Immature natural killer cell (primary cell): Measurements from ENCODE around the gene PERM1. TPM values are rescaled to one million over a fixed set of nuclear protein-coding genes. Genes with fewer than 3 reads are reported as not detected.

Experiments used
- DNase-seq, 3 donors: peaks; one replicate each; pipeline ENCODE4 v3.0.0; 2022; ENCODE audit warnings: mixed read lengths in 1 of 3
- H3K27ac Mint-ChIP-seq, 6 donors: one replicate each; pipeline ENCODE4 v1.8.0; 2020; ENCODE audit warnings: mixed read lengths in 6 of 6, mild to moderate bottlenecking in 5 of 6, inconsistent platforms in 4 of 6, moderate library complexity in 3 of 6
- H3K27me3 Mint-ChIP-seq, 3 donors: one replicate each; pipeline ENCODE4 v1.8.0; 2020 to 2021; ENCODE audit warnings: low read depth in 3 of 3, mild to moderate bottlenecking in 3 of 3, mixed read lengths in 3 of 3, moderate library complexity in 3 of 3, inconsistent platforms in 1 of 3
- H3K36me3 Mint-ChIP-seq, 3 donors: one replicate each; pipeline ENCODE4 v1.8.0; 2020; ENCODE audit warnings: mixed read lengths in 3 of 3, inconsistent platforms in 2 of 3, mild to moderate bottlenecking in 2 of 3
- H3K4me1 Mint-ChIP-seq, 2 donors: one replicate each; pipeline ENCODE4 v1.8.0; 2020; ENCODE audit warnings: inconsistent platforms in 2 of 2, mild to moderate bottlenecking in 2 of 2, mixed read lengths in 2 of 2, moderate library complexity in 1 of 2
- H3K4me3 Mint-ChIP-seq, 5 donors: one replicate each; pipeline ENCODE4 v1.8.0; 2020; ENCODE audit warnings: mild to moderate bottlenecking in 5 of 5, mixed read lengths in 5 of 5, inconsistent platforms in 3 of 5, moderate library complexity in 3 of 5
- H3K9me3 Mint-ChIP-seq, 6 donors: one replicate each; pipeline ENCODE4 v1.8.0; 2020; ENCODE audit warnings: mild to moderate bottlenecking in 6 of 6, mixed read lengths in 6 of 6, inconsistent platforms in 4 of 6, moderate library complexity in 3 of 6
- polyA plus RNA-seq, 3 donors: library from polyadenylated mRNA; unstranded; fragments of 300-500 nt; fragmentation: Illumina TruSeq; gene quantifications; one replicate each; pipeline ENCODE4 v1.2.3, GENCODE V29; 2021

The PERM1 gene
- polyA plus RNA-seq, 3 donors from 2014 or later, result not detected

- Mint-ChIP-seq H3K4me1 (peaks cover 6 to 10% of the 10 kb centered on the region in 2 donors), H3K27me3 (peaks cover 2 to 4% (median 3%) of the 10 kb centered on the region in 3 donors), H3K9me3 (no peaks in the 10 kb centered on the region), H3K27ac (no peak overlapping the region), H3K36me3 (no peaks in the 10 kb centered on the region), H3K4me3 (peak overlapping the region in 2 of 5 donors; percentile 33 to 39)
- no peak for DNase-seq
Observed at GRCh38 chr1:975365-975764, 6.5 kb downstream of the PERM1 start.

DNA sequence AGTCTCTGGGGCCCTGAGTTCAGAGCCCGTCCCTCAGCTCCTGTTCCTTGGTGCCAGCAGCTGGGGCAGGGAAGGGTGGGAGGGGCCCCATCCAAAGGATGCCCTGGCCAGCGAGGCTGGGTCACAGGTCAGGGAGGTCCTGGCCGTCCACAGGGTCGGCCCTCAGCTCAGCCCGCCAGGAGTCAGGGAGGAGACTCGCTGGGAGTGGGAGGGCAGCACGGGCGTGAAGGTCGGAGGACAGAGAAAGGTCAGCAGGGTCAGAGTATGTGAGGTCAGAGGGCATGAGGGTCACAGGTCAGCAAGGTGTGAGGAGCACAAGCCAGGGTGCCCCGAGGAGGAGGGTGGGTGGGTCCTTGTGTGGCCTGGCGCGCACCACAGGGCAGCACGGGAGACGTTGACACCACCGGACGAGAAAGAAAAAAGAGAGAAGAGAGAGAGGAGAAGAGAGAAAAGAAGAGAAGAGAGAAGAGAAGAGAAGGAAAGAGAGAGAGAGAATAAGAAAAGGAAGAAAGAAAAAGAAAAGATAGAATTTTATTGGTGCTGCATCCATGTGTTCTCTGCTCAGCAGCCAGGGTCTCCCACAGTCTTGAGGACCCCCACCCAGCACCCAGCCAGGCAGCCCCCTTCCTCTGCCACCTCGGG, 7.1 kb downstream of the PERM1 start:
- H3K4me1 Mint-ChIP-seq, result peaks cover 6 to 10% of the 10 kb centered on the region in 2 donors
- no peaks in the 10 kb centered on the region for H3K36me3 Mint-ChIP-seq
- H3K27ac Mint-ChIP-seq, result peak overlapping the region in 1 of 6 donors; percentile 21
- H3K9me3 Mint-ChIP-seq, result no peaks in the 10 kb centered on the region
- no peak overlapping the region for H3K4me3 Mint-ChIP-seq
- H3K27me3 Mint-ChIP-seq, result peaks cover 2 to 4% (median 3%) of the 10 kb centered on the region in 3 donors
- no peak for DNase-seq

DNA sequence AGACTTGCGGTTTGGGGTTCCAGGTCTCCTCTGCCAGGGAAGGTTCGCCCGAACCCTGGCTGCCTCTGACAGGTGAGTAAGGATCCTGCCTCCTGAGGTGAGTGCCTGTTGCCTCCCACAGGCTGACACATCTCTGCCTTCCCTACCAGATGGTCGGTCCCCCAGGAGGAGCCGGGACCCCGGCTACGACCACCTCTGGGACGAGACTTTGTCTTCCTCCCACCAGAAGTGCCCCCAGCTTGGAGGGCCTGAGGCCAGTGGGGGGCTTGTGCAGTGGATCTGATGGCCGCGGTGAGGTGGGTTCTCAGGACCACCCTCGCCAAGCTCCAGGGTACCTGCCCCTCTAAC, 7.6 kb downstream of the PERM1 start:
- Mint-ChIP-seq H3K27me3 (peaks cover 2 to 4% (median 3%) of the 10 kb centered on the region in 3 donors), H3K4me3 (no peak overlapping the region), H3K36me3 (no peaks in the 10 kb centered on the region), H3K27ac (no peak overlapping the region), H3K4me1 (peaks cover 6 to 10% of the 10 kb centered on the region in 2 donors), H3K9me3 (no peaks in the 10 kb centered on the region)
- no peak for DNase-seq

DNA sequence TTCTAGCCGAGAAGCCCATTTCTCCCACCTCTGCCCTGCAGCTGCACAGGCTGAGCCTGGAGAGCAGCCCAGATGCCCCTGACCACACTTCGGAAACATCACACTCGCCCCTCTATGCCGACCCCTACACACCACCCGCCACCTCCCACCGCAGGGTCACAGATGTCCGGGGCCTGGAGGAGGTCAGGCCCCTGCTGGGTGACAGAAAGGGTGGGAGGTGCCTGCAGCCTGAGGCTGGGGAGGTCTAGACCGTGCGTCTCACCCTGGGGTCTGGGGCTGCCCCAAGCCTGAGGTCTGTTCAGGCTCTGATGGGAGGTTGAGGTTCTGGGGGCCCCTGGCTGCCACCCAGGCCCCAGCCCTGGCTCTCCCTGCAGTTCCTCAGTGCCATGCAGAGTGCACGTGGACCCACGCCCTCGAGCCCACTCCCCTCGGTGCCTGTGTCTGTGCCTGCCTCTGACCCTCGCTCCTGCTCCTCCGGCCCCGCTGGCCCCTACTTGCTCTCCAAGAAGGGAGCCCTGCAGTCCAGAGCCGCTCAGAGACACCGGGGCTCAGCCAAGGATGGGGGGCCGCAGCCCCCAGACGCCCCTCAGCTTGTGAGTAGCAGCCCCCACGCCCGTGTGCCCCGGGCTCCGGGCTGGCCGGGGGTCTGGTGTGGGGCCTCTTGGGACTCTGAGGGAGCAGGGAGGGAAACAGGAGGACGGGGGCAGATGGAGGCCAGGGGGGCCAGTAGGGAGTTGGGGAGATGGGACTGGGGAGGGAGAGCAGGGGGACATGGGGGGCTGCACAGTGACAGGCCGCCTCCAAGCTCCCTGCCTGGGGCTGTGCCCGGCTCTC, 8.2 kb downstream of the PERM1 start:
- no peak for DNase-seq
- Mint-ChIP-seq H3K4me3 (no peak overlapping the region), H3K4me1 (peaks cover 6 to 10% of the 10 kb centered on the region in 2 donors), H3K27me3 (peaks cover 2 to 4% (median 3%) of the 10 kb centered on the region in 3 donors), H3K9me3 (no peaks in the 10 kb centered on the region), H3K36me3 (no peaks in the 10 kb centered on the region), H3K27ac (no peak overlapping the region)

DNA sequence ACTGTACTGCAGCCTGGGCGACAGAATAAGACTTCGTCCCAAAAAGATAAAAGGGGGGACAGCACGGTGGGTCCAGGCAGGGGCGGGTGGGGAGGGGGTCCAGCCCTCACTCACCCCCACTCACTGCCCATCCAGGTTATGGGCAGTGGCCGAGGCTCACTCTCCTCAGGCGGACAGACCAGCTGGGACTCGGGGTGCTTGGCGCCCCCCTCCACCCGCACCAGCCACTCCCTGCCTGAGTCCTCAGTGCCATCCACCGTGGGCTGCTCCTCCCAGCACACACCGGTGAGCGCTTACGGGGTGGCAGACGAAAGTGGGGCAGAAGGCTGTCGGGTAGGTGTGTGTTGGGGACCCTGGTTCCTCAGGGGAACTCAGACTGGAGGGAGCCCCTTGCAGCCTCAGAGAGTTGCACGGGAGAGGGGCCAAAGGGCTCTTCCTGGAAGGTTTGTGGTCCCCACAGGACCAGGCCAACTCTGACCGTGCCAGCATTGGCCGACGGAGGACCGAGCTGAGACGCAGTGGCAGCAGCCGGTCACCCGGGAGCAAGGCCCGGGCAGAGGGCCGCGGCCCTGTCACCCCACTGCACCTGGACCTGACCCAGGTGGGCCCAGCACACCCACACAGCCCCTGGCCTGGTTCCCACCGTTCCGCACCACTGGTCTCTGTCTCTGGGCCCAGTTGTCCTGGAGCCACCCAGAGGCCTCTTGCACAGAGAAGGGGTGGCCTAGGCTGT, 9.0 kb downstream of the PERM1 start:
- Mint-ChIP-seq H3K4me3 (no peak overlapping the region), H3K4me1 (peaks cover 6 to 9% of the 10 kb centered on the region in 2 donors), H3K36me3 (no peaks in the 10 kb centered on the region), H3K27me3 (peaks cover 0 to 2% (median 2%) of the 10 kb centered on the region in 3 donors), H3K27ac (no peak overlapping the region), H3K9me3 (no peaks in the 10 kb centered on the region)
- DNase-seq, result no peak

DNA sequence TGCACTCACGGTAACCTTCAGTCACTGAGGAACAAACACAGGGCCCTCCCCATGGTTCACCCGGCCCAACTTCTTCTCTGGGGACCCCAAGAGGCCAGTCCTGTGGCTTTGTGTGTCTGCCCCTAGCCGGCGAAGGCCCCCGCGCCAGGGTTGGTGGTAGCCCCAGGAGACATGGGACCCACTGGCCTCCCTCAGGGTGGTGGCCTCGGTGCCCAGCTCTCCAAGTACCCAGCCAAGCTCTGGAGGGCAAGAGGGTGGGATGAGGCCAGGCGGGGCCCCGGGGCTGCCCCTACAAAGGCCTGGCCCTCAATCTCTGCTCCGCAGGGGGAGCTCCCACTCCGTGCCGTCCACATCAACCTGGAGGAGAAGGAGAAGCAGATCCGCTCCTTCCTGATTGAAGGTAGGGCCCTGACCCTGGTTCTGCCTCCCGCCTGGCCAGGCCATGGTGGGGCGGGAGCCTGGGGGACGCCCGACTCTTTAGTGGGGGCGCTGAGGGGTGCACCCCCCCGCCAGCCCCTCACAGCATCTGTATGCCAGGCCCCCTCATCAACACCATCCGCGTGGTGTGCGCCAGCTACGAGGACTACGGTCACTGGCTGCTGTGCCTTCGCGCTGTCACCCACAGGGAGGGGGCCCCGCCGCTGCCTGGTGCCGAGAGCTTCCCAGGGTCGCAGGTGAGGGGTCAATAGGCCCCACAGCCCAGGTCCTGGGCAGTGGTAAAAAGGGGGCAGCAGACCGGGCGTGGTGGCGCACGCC, 10.0 kb downstream of the PERM1 start:
- DNase-seq, result no peak
- Mint-ChIP-seq H3K4me1 (peaks cover 6 to 9% of the 10 kb centered on the region in 2 donors), H3K27ac (no peak overlapping the region), H3K27me3 (peaks cover 0 to 3% (median 2%) of the 10 kb centered on the region in 3 donors), H3K36me3 (no peaks in the 10 kb centered on the region), H3K9me3 (no peaks in the 10 kb centered on the region), H3K4me3 (no peak overlapping the region)

- Mint-ChIP-seq H3K4me3 (no peak overlapping the region), H3K27ac (no peak overlapping the region), H3K27me3 (peaks cover 0 to 3% (median 2%) of the 10 kb centered on the region in 3 donors), H3K4me1 (peaks cover 6 to 9% of the 10 kb centered on the region in 2 donors), H3K9me3 (no peaks in the 10 kb centered on the region), H3K36me3 (no peaks in the 10 kb centered on the region)
- no peak for DNase-seq
Observed at GRCh38 chr1:970973-971730, 10.7 kb downstream of the PERM1 start.

DNA sequence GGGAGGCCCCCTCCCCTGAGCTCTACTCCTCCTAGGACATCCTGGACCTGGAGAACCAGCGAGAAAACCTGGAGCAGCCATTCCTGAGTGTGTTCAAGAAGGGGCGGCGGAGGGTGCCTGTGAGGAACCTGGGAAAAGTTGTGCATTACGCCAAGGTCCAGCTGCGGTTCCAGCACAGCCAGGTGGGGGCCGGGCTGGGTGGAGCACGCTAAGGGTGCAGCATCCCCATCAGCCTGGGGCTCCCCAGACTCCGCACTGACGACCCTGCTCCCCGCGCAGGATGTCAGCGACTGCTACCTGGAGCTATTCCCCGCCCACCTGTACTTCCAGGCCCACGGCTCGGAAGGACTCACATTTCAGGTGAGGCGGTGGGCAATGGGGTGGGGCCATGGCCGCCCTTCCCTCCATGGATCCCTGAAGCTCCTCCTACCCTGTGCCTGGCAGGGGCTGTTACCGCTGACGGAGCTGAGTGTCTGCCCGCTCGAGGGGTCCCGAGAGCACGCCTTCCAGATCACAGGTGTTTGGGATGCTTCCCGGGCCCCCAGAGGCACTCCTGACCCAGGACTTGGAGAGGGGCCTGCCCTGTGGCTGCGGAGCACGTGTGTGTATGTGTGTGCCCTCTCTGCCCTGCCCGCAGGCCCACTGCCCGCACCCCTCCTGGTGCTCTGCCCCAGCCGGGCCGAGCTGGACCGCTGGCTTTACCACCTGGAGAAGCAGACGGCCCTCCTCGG, 11.5 kb downstream of the PERM1 start:
- Mint-ChIP-seq H3K27me3 (peaks cover 0 to 3% (median 2%) of the 10 kb centered on the region in 3 donors), H3K4me3 (no peak overlapping the region), H3K36me3 (no peaks in the 10 kb centered on the region), H3K27ac (no peak overlapping the region), H3K4me1 (peaks cover 0 to 3% of the 10 kb centered on the region in 2 donors), H3K9me3 (no peaks in the 10 kb centered on the region)
- DNase-seq, result no peak

DNA sequence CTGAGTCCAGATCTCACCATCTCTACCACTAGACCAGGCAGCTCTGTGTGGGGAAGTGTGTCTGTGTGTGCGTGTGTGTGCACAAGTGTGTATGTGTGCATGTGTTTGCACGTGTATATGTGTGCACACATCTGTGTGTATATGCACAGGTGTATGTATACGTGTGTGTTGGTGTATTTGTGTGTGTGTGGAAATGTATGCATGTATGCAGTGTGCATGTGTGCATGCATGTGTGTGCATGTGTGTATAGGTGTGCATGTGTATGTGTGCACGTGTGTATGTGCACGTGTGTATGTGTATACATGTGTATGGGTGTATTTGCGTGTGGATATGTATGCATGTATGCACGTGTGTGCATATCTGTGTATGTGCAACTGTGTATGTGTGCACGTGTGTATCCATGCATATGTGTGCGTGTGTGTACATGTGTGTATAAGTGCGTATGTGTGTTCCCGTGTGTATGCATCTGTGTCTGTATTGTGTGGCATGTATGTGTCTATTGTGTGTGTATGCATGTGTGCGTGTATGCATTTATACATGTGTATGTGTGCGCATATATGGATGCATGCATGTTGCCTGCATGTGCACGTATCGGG, 12.5 kb downstream of the PERM1 start:
- H3K27me3 Mint-ChIP-seq, result peaks cover 0 to 3% (median 0%) of the 10 kb centered on the region in 3 donors
- H3K9me3 Mint-ChIP-seq, result no peaks in the 10 kb centered on the region
- H3K4me3 Mint-ChIP-seq, result peak overlapping the region in 4 of 5 donors; percentile 12 to 41 (median 31)
- no peak for DNase-seq
- peaks cover 0 to 3% (median 0%) of the 10 kb centered on the region in 3 donors for H3K36me3 Mint-ChIP-seq
- H3K27ac Mint-ChIP-seq, result no peak overlapping the region
- peaks cover 0 to 3% of the 10 kb centered on the region in 2 donors for H3K4me1 Mint-ChIP-seq

- Mint-ChIP-seq H3K27me3 (peaks cover 0 to 2% (median 0%) of the 10 kb centered on the region in 3 donors), H3K4me3 (peak overlapping the region in 3 of 5 donors; percentile 29 to 68 (median 39)), H3K9me3 (no peaks in the 10 kb centered on the region), H3K36me3 (peaks cover 0 to 3% (median 0%) of the 10 kb centered on the region in 3 donors), H3K4me1 (peaks cover 0 to 3% of the 10 kb centered on the region in 2 donors), H3K27ac (no peak overlapping the region)
- DNase-seq, result no peak
Observed at GRCh38 chr1:967466-968343, 14.2 kb downstream of the PERM1 start.

DNA sequence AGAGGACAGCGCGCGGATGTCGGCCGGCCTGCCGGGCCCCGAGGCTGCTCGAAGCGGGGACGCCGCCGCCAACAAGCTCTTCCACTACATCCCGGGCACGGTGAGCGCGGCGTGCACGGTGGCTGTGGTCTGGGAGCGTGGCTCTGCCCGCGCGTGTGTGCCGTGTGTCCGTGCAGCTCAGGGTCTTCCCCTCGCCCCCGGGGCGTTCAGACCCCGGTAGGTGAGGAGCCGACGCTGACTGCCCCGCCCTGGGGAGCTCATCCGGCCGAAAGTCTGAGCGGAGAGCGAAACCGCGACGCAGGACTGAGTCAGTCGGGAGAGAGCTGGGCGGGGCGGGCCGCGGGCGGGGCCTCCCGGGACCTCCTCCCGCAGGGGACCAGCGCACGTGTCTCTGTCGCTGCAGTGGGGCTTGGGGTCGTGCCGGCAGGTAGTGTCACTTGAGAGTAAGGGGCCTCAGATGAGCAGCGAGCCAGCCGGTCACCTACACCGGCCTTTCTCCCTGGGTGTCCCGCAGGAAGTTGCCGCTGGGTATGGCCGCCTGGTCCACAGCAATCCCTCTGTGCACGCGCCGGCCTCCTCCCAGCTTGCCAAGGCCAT, 15.1 kb downstream of the PERM1 start:
- peak overlapping the region; percentile 64 to 78 (median 76) for H3K4me3 Mint-ChIP-seq
- H3K9me3 Mint-ChIP-seq, result no peaks in the 10 kb centered on the region
- peak; percentile 59 to 61 (median 60) for DNase-seq
- H3K27ac Mint-ChIP-seq, result peak overlapping the region in 1 of 6 donors; percentile 42
- peaks cover 0 to 2% (median 0%) of the 10 kb centered on the region in 3 donors for H3K27me3 Mint-ChIP-seq
- H3K4me1 Mint-ChIP-seq, result peaks cover 0 to 3% of the 10 kb centered on the region in 2 donors
- H3K36me3 Mint-ChIP-seq, result peaks cover 0 to 3% (median 0%) of the 10 kb centered on the region in 3 donors
